Aorta (tissue), 5 donors: ENCODE data around the gene RBMX. TPM values are rescaled to one million over a fixed set of nuclear protein-coding genes. Genes with fewer than 3 reads are reported as not detected.
A peak's percentile ranks its signal among the peaks of the same experiment; 100 is the strongest.

Experiments used
- ATAC-seq: fragments of 200-7000 bp; cut with Tn5 transposase; one replicate; pipeline ENCODE4 v1.9.1; 2022; ENCODE audit warnings: moderate library complexity; ENCODE audit not compliant: low FRiP score
- DNase-seq, 2 donors: peaks; one replicate each; pipeline ENCODE4 v3.0.0-alpha.2; 2020
- H3K27ac ChIP-seq, 2 donors: one replicate each; pipeline ENCODE4 v1.5.1; 2013; ENCODE audit warnings: low read length in 2 of 2, mild to moderate bottlenecking in 2 of 2, moderate library complexity in 2 of 2, control low read depth in 1 of 2, inconsistent platforms in 1 of 2, low read depth in 1 of 2
- H3K27me3 ChIP-seq, 2 donors: one replicate each; pipeline ENCODE4 v1.6.1; 2013; ENCODE audit warnings: control low read depth in 1 of 2, low read length in 1 of 2, mild to moderate bottlenecking in 1 of 2, moderate library complexity in 1 of 2; ENCODE audit not compliant: insufficient read depth in 2 of 2, control insufficient read depth in 1 of 2
- H3K36me3 ChIP-seq, 2 donors: one replicate each; pipeline ENCODE4 v1.6.1; 2013; ENCODE audit warnings: control low read depth in 1 of 2, low read length in 1 of 2, mild to moderate bottlenecking in 1 of 2; ENCODE audit not compliant: insufficient read depth in 2 of 2, control insufficient read depth in 1 of 2
- H3K4me1 ChIP-seq, 2 donors: one replicate each; pipeline ENCODE4 v1.6.1; 2013; ENCODE audit warnings: low read length in 2 of 2, control low read depth in 1 of 2, mild to moderate bottlenecking in 1 of 2, moderate library complexity in 1 of 2; ENCODE audit not compliant: insufficient read depth in 2 of 2, control insufficient read depth in 1 of 2
- H3K4me3 ChIP-seq, 2 donors: one replicate each; pipeline ENCODE4 v1.5.1; 2013; ENCODE audit warnings: low read length in 2 of 2, control low read depth in 1 of 2, mild to moderate bottlenecking in 1 of 2
- H3K9me3 ChIP-seq: one replicate; pipeline ENCODE4 v1.6.1; 2013; ENCODE audit warnings: mild to moderate bottlenecking, low read length; ENCODE audit not compliant: control insufficient read depth
- WGBS, 2 donors: extraction: QIAGEN DNeasy Blood & Tissue Kit; methylation state at CpG; one replicate each; pipeline ENCODE4 v1.1.7; 2013; 5-methylcytosine and 5-hydroxymethylcytosine counted together
- intact Hi-C, 2 donors: fragments of 100-400 bp; cut with DNase I; formaldehyde crosslinking; loops; one replicate each; pipeline versions ENCODE4 v1.14.2 to v1.15.0; 2022
- polyA plus RNA-seq, 2 donors: library from polyadenylated mRNA; stranded (reverse); fragments of 200-250 nt; gene quantifications; one replicate each; pipeline ENCODE4 v1.2.3, GENCODE V29; 2013
- total RNA-seq, 2 donors: library from RNA; stranded (reverse); fragmentation: NEBNext Ultra II Directional; extraction: Animal tissue kit (Norgen Biotek cat#: 25700); gene quantifications; one replicate each; pipeline ENCODE4 v1.2.1, GENCODE V29; 2021
- donor health status: healthy with polysubstance abuse.
- donor health status: Bipolar disorder and iron deficiency.
- donor health status: DM: no; HTN: no; CAD: no.
- donor health status: DM: no; HTN: no; CAD: no.
- donor health status: DM: yes; HTN: yes; CAD: no.

The RBMX gene
- total and polyA plus RNA-seq, 4 donors, result 88.0 to 131 (median 129) TPM

DNA sequence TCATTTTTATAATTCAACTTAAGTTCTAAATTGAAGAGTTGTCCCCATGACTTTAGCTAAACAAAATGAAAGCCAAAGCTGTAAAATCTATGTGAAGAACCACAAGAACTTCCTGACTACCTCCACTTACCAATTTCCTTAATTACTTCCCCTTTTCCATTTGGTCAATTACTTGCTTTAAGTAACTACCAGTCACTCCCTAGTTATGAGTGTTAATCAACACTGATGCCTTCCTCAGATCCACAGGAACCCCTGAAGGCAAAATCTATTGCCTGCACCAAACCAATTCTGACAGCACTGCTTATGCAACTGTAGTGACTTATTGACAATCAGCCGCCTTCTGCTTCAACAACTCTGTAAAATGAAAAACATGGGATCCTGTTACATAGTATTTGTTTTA, 10.5 kb downstream of the RBMX start:
- intact Hi-C loops, result no loop called here
- Histone ChIP-seq H3K27me3 (no peaks in the 10 kb centered on the region), H3K27ac (no peak overlapping the region), H3K4me1 (no peaks in the 10 kb centered on the region), H3K9me3 (no peaks in the 10 kb centered on the region), H3K4me3 (no peak overlapping the region), H3K36me3 (no peaks in the 10 kb centered on the region)
- no peak for ATAC-seq
- WGBS, 2 donors, result 85 to 88% methylated on average over 1 of the region's 1 CpG
- no peak for DNase-seq

DNA sequence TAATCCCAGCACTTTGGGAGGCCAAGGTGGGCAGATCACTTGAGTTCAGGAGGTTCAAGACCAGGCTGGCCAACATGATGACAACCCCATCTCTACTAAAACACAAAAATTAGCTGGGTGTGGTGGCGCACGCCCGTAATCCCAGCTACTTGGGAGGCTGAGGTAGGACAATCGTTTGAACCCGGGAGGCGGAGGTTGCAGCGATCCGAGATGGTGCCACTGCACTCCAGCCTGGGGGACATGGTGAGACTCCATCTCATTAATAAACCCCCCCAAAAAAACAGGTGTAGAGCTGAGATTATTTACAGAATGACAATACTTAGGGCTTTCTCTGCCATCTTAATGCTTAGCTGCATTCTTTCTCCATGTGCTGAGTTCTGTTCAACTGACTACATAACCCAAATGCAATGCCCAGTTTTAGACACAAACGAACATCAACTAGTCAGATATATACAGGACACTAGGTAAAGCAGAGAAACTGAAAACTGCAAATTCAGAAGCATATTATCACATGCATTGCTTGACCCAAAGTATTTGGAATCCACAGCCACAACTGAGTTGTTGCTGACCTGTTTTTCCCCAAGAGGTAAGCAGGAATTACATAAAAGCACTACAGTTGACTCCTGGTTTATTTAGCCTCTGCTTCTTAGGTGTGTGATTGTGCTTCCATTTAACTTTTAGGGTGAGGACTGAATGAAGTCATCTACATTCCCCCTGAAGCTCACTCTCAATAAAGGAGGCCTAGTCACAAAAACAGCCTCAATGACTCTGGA, 12.1 kb downstream of the RBMX start:
- 90 to 95% methylated on average over 9 of the region's 9 CpGs for WGBS, 2 donors
- ATAC-seq (no peak), DNase-seq (no peak)
- no peaks in the 10 kb centered on the region for H3K9me3 ChIP-seq
- H3K27me3 ChIP-seq, result no peaks in the 10 kb centered on the region
- intact Hi-C loops, result loop anchor here in 1 of 2 donors (10.0 kb wide), 1 partner anchor 104 kb away; no protein-coding TSS in a partner anchor
- no peak overlapping the region for H3K27ac ChIP-seq
- no peaks in the 10 kb centered on the region for H3K36me3 ChIP-seq
- H3K4me1 ChIP-seq, result no peaks in the 10 kb centered on the region
- no peak overlapping the region for H3K4me3 ChIP-seq

DNA sequence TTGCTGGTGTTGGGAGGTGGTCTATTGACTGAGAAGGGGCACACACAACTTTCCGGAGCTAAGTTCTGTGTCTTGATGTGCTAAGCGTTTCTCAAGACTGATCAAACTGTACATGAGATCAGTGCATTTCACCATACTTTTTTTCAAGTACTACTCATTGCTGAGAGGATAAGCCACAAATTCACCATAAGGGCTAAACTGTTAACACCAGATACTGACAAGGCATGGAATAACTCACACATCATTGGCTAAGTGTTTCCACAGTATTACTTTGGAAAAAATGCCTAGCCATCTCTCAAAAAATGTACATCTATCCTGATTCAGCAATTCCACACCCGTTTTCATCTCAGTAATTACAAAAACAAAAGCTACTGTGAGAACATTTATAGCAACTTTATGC, 13.0 kb downstream of the RBMX start:
- WGBS, 2 donors, result 24 to 35% methylated on average over 3 of the region's 3 CpGs
- no peaks in the 10 kb centered on the region for H3K27me3 ChIP-seq
- ATAC-seq (no peak), DNase-seq (no peak)
- H3K36me3 ChIP-seq, result no peaks in the 10 kb centered on the region
- peak overlapping the region in 1 of 2 donors; percentile 28 for H3K27ac ChIP-seq
- H3K9me3 ChIP-seq, result no peaks in the 10 kb centered on the region
- no peak overlapping the region for H3K4me3 ChIP-seq
- intact Hi-C loops, result loop anchor here in 1 of 2 donors (10.0 kb wide), 1 partner anchor 103 kb away; no protein-coding TSS in a partner anchor
- no peaks in the 10 kb centered on the region for H3K4me1 ChIP-seq

DNA sequence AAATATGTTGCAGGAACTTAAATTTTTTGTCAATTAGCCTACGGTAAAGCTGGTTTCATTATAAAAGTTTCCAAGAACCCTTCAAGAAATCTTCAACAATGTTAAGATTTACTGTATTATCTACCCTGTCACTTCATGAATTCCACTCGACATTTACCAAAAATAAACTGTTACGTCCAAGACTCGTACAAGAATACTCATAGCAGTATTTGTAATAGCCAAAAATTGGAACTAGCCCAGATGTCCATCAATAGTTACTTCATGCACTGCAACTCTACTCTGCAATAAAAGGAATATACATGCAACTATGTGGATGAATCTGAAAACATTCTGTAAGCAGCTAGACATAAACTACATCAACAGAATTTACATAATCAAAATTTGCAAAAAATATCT, 13.4 kb downstream of the RBMX start:
- ATAC-seq, result no peak
- intact Hi-C loops, result loop anchor here in 1 of 2 donors (10.0 kb wide), 1 partner anchor 102 kb away; no protein-coding TSS in a partner anchor
- H3K27ac ChIP-seq, result peak overlapping the region in 1 of 2 donors; percentile 14

DNA sequence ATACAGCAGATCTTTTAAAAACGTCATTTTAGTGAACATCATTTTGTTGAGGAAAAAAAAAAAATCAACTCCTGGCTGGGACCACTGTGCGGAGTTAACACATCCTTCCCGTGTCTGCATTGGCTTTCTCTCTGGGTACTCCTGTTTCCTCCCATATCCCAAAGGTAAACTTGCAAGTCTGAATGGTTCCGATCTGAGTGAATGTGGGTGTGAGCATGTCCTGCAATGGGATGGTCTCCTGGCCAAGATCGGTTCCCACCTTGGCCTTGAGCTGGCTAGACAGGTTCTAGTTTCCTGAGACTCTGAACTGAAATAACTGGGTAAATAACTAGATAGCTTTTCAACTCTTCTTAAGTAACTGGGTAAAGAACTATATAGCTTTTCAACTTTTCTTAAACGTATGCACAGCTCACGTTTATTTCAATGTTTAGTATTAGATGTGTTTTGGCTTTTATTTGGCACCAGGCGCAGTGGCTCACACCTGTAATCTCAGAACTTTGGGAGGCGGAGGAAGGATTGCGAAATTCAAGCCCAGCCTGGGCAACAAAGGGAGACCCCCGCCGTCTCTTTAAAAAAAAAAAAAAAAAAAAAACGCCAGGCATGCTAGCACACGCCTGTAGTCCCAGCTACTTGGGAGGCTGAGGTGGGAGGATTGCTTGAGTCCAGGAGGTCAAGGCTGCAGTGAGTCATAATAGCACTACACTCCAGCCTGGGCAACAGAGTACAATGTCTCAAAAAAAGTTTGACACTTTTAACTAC, 14.0 kb downstream of the RBMX start:
- Histone ChIP-seq H3K27me3 (no peaks in the 10 kb centered on the region), H3K27ac (peak overlapping the region; percentile 14 to 36), H3K4me1 (no peaks in the 10 kb centered on the region), H3K36me3 (no peaks in the 10 kb centered on the region), H3K9me3 (no peaks in the 10 kb centered on the region), H3K4me3 (no peak overlapping the region)
- ATAC-seq (no peak), DNase-seq (no peak)
- 64 to 71% methylated on average over 13 to 14 of the region's 14 CpGs for WGBS, 2 donors
- intact Hi-C loops, result loop anchor here in 1 of 2 donors (10.0 kb wide), 1 partner anchor 102 kb away; no protein-coding TSS in a partner anchor

More for the DNA sequence above, 13.4 kb downstream of the RBMX start:
- no peak overlapping the region for H3K4me3 ChIP-seq
- H3K4me1 ChIP-seq, result no peaks in the 10 kb centered on the region
- 9 to 31% methylated on average over 4 of the region's 4 CpGs for WGBS, 2 donors
- DNase-seq, result no peak
- no peaks in the 10 kb centered on the region for H3K27me3 ChIP-seq
- H3K9me3 ChIP-seq, result no peaks in the 10 kb centered on the region
- no peaks in the 10 kb centered on the region for H3K36me3 ChIP-seq

DNA sequence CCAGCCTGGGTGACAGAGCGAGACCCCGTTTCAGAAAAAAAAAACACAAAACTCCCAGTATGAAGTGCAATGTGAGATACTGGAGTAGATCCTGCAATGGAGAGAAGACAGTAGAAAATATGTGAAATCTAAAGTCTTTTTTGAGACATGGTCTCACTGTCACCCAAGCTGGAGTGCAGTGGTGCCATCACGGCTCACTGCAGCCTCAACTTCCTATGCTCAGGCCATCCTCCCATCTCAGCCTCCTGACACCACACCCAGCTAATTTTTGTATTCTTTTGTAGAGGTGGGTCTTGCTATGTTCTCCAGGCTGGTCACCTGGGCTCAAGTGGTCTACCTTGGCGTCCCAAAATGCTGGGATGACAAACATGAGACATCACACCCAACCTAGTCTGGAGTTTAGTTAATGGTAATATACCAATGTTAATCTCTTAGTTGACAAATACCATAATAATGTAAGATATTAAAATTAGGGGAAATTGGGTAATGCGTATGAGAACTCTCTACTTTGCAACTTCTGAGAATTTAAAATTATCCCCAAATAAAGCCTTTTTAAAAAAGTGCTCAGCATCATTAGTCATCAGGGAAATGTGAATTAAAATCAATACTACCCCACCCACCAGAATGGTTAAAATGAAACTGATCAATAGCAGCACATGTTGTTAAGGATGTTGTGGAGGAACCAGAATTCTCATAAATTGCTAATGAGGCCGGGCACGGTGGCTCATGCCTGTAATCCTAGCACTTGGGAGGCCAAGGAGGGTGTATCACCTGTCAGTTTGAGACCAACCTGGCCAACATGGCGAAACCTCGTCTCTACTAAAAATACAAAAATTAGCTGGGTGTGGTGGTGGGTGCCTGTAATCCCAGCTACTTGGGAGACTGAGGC, 15.0 kb downstream of the RBMX start:
- ATAC-seq (no peak), DNase-seq (no peak)
- Histone ChIP-seq H3K4me1 (no peaks in the 10 kb centered on the region), H3K36me3 (no peaks in the 10 kb centered on the region), H3K4me3 (no peak overlapping the region), H3K27ac (no peak overlapping the region), H3K9me3 (no peaks in the 10 kb centered on the region), H3K27me3 (no peaks in the 10 kb centered on the region)
- 87 to 92% methylated on average over 9 of the region's 9 CpGs for WGBS, 2 donors
- intact Hi-C loops, result loop anchor here in 1 of 2 donors (10.0 kb wide), 1 partner anchor 101 kb away; no protein-coding TSS in a partner anchor

DNA sequence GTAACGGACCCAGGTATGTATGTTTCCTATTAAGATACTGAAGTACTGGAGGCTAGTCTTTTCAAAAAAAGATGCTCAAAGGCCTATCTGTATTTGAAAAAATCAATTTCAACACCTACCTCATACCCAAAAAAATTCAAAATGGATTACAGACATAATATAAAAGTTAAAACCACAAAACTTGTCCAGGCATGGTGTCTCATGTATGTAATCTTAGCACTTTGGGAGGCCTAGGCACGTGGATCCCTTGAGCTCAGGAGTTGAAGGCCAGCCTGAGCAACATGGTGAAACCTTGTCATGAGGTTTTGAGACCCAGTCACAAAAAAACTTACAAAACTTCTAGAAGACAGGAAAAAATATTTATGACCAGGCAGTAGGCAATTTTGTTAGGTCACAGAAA, 16.7 kb downstream of the RBMX start:
- no peaks in the 10 kb centered on the region for H3K36me3 ChIP-seq
- H3K9me3 ChIP-seq, result no peaks in the 10 kb centered on the region
- intact Hi-C loops, result loop anchor here in 1 of 2 donors (10.0 kb wide), 1 partner anchor 99 kb away; no protein-coding TSS in a partner anchor
- no peaks in the 10 kb centered on the region for H3K27me3 ChIP-seq
- H3K27ac ChIP-seq, result no peak overlapping the region
- no peak overlapping the region for H3K4me3 ChIP-seq
- H3K4me1 ChIP-seq, result no peaks in the 10 kb centered on the region
- DNase-seq (no peak), ATAC-seq (no peak)
- WGBS, 2 donors, result 74 to 95% methylated on average over 2 of the region's 2 CpGs

DNA sequence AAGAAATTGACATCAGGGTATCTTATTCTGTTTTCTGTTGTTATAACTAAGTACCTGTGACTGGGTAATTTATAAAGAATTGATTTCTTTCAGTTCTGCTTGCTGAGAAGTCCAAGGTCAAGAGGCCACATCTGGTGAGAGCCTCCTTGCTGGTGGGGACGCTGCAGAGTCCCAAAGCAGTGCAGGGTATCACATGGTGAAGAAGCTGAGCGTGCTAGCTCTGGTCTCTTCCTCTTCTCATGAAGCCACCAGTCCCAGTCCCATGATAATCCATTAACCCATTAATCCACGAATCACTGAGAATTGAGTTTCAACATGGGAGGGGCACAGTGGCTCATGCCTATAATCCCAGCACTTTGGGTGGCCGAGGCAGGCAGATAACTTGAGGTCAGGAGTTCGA, 18.0 kb downstream of the RBMX start:
- ATAC-seq, result no peak
- no peak overlapping the region for H3K4me3 ChIP-seq
- no peaks in the 10 kb centered on the region for H3K36me3 ChIP-seq
- H3K4me1 ChIP-seq, result no peaks in the 10 kb centered on the region
- no peak for DNase-seq
- WGBS, 2 donors, result 67 to 79% methylated on average over 5 of the region's 5 CpGs
- no peak overlapping the region for H3K27ac ChIP-seq
- no peaks in the 10 kb centered on the region for H3K9me3 ChIP-seq
- intact Hi-C loops, result loop anchor here in 1 of 2 donors (10.0 kb wide), 1 partner anchor 98 kb away; no protein-coding TSS in a partner anchor
- H3K27me3 ChIP-seq, result no peaks in the 10 kb centered on the region
